ENCODE data around the gene LRRC74A.

The LRRC74A gene

GRCh38 chr14:76918782-76919394, 92.7 kb downstream of the LRRC74A start:
- H3K27ac ChIP-seq (ENCODE audit: low read depth, low read length), result no peak overlapping the region
- H3F3A ChIP-seq (ENCODE audit: control insufficient read depth, insufficient read depth), result no peaks in the 10 kb centered on the region
- no peak overlapping the region for H3K4me2 ChIP-seq (ENCODE audit: low read length)
- peaks cover 3% of the 10 kb centered on the region; the same call in 1 of the 2 replicates for H3K4me1 ChIP-seq (ENCODE audit: control insufficient read depth, low read length)
- no peak overlapping the region for H3K4me3 ChIP-seq (ENCODE audit: low read length)
- H3K9me2 ChIP-seq (replicated peaks; ENCODE audit: control insufficient read depth, low read length), result no peaks in the 10 kb centered on the region
- H3K79me2 ChIP-seq (ENCODE audit: control insufficient read depth, low read length), result no peaks in the 10 kb centered on the region
- no peaks in the 10 kb centered on the region for H3K9me3 ChIP-seq (ENCODE audit: control insufficient read depth, insufficient read depth, low read length)
- H4K20me1 ChIP-seq (ENCODE audit: control insufficient read depth, insufficient read depth, low read depth, low read length), result no peaks in the 10 kb centered on the region
- H3K36me3 ChIP-seq (ENCODE audit: control insufficient read depth, low read length), result no peaks in the 10 kb centered on the region
- H3K27me3 ChIP-seq (ENCODE audit: control insufficient read depth, low read length), result peaks cover 48% of the 10 kb centered on the region
- TF ChIP-seq EZH2phosphoT487 (IDR thresholded peaks at IDR 0.05; ENCODE audit: borderline replicate concordance, low read length), result no peak
- no peak for TF ChIP-seq CTCF (IDR thresholded peaks at IDR 0.05; ENCODE audit: low read depth, low read length, poor library complexity, severe bottlenecking)

Data from DOHH2 (cell line).